GM12865 (cell line): ENCODE measurements around the gene ZNF600.
"Not testable (repeated sequence)": the region's sequence is repeated elsewhere in the genome, so short reads cannot be mapped to it uniquely, and the experiment has no call there.

ENCODE experiments used
- DNase-seq: peaks from one replicate; pipeline ENCODE4 v3.0.0; 2010; ENCODE audit warnings: low read depth
- H3K4me3 ChIP-seq: 2 replicates; pipeline ENCODE4 v1.5.1; 2011; ENCODE audit warnings: mild to moderate bottlenecking, low read depth, low read length, control low read depth
- TF ChIP-seq, protein P1 (sequence below): IDR thresholded peaks from 2 replicates; pipeline ENCODE4 v1.5.1; 2011; ENCODE audit warnings: low read length, control low read depth, low read depth, inconsistent platforms; ENCODE audit not compliant: insufficient read depth; ENCODE audit errors: missing control alignments

ZNF600 gene

DNA sequence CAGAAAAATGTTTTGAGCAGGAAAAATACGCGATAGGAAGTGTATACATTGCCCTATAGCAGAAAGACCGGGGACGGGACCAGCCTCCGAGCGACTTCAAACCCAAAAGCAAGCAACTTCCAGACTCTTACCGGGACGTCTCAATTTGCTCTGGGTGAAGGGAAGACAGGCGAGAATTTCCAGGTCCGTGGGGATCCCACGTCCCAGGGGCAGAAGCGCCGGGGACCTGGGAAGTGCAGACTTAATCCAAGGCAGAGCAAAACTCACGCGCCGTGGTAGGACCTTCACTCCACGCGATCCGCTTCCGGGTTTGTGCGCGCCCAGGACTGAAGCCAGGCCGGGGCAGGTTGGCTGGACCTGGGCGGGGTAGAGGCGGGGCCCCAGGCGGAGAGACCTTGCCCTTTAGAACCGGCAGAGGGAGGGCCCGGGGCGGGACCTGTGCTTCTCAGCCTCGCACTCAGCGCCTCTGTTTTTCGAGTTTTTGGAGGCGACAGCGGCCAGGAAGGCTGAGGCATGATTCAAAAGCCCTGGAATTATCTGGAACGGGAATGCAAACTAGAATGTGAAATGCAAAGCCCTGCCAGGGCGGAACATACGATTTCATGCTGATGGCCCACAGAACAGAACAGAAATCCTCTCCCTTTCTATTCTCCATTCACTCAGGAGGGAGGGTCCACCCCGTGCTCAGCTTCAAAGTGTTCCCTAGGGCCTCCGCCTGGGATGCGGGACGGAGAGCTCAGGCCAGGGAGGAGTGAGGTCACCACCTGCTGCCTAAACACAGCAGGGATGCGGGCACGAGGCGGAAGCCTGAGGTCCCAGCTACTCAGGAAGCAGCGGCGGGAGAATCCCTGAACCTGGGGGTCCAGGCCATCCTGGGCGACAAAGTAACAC, at the start of gene ZNF600:
Gene ZNF600, minus strand, starts transcription at position 328 of the 891 bp plus-strand sequence. CDS start 7,903 bp downstream, outside the sequence.
- peak within 1 kb of the TSS; percentile 98 for H3K4me3 ChIP-seq
- peak; percentile 89 for DNase-seq
- TF ChIP-seq, protein P1, sequence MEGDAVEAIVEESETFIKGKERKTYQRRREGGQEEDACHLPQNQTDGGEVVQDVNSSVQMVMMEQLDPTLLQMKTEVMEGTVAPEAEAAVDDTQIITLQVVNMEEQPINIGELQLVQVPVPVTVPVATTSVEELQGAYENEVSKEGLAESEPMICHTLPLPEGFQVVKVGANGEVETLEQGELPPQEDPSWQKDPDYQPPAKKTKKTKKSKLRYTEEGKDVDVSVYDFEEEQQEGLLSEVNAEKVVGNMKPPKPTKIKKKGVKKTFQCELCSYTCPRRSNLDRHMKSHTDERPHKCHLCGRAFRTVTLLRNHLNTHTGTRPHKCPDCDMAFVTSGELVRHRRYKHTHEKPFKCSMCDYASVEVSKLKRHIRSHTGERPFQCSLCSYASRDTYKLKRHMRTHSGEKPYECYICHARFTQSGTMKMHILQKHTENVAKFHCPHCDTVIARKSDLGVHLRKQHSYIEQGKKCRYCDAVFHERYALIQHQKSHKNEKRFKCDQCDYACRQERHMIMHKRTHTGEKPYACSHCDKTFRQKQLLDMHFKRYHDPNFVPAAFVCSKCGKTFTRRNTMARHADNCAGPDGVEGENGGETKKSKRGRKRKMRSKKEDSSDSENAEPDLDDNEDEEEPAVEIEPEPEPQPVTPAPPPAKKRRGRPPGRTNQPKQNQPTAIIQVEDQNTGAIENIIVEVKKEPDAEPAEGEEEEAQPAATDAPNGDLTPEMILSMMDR: peak; percentile 2

DNA sequence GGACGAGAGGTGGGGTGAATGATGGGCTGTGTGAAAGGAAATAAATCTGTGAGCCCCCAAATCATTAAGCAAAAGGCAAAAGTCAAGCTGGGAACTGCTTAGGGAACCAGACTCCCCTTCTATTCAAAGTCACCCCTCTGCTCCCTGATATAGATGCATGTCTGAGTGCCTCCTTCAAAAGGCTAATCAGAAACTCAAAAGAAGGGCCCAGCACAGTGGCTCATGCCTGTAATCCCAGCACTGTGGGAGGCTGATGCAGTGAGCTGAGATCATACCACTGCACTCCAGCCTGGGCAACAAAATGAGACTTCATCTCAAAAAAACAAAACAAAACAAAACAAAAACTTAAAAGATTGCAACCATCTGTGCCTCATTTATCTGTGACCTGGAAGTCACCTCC, 47.7 kb upstream of the ZNF600 start:
- DNase-seq, H3K4me3 ChIP-seq: not testable (repeated sequence)

DNA sequence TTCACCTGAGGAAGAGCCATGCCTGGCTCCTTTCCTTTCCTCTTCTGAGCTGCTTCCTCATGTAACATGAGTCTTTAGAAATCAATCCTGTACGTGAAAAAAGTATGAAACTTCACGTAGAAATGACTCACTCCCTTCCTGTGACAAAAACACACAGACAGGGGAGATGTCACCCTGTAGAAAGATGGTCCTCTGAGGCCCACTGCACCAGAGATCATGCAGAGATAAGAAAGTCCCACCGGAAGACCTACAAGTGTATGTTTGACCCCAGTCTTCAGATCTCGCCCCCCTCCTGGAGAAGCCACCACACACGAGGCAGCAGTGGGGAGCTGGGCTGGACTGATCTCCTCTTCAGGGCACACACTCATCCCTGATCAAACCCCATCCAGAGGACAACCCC, 47.0 kb upstream of the ZNF600 start:
- not testable (repeated sequence) for H3K4me3 ChIP-seq, DNase-seq

DNA sequence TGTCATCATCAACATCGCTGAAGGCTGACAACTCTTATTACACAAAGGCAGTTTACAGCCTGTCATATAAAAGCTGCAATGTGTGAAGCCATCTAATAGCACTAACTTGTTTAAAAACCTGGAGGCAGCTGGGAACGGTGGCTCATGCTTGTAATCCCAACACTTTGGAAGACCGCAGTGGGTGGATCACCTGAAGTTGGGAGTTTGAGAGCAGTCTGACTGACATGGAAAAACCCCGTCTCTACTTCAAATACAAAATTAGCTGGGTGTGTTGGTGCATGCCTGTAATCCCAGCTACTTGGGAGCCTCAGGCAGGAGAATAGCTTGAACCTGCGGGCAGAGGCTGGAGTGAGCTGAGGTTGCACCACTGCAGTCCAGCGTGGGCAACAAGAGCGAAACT, 43.3 kb upstream of the ZNF600 start:
- not testable (repeated sequence) for DNase-seq, H3K4me3 ChIP-seq

DNA sequence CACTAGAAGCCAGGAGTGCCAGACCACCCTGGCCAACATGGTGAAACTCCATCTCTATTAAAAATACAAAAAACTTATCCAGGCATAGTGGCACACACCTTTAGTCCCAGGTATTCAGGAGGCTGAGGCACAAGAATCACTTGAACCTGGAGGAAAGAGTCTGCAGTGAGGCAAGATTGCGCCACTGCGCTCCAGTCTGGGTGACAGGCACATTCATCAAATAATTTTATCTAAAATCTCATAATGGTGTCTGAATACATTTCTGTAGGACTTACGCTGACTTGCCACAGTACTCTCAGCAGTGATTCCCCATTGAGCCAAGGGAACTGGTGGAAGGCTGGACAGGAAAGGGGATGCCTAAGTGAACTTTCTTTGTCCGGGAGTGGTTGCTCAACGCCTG, 39.2 kb upstream of the ZNF600 start:
- DNase-seq: no peak
- no peak overlapping the region for H3K4me3 ChIP-seq
- TF ChIP-seq, protein P1: no peak

DNA sequence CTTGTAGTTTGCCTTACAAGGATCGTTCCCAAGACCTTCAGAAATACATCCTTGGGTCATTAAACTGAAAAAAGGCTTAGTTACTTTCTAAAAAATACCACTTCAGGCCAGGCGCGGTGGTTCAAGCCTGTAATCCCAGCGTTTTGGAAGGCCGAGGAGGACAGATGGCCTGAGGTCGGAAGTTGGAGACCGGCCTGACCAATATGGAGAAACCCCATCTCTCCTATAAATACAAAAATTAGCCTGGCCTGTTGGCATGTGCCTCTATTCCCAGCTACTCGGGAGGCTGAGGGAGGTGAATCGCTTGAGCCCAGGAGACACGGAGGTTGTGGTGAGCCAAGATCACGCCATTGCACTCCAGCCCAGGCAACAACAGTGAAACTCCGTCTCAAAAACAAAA, 37.1 kb upstream of the ZNF600 start:
- TF ChIP-seq, protein P1: no peak
- DNase-seq: no peak
- H3K4me3 ChIP-seq: no peak overlapping the region

DNA sequence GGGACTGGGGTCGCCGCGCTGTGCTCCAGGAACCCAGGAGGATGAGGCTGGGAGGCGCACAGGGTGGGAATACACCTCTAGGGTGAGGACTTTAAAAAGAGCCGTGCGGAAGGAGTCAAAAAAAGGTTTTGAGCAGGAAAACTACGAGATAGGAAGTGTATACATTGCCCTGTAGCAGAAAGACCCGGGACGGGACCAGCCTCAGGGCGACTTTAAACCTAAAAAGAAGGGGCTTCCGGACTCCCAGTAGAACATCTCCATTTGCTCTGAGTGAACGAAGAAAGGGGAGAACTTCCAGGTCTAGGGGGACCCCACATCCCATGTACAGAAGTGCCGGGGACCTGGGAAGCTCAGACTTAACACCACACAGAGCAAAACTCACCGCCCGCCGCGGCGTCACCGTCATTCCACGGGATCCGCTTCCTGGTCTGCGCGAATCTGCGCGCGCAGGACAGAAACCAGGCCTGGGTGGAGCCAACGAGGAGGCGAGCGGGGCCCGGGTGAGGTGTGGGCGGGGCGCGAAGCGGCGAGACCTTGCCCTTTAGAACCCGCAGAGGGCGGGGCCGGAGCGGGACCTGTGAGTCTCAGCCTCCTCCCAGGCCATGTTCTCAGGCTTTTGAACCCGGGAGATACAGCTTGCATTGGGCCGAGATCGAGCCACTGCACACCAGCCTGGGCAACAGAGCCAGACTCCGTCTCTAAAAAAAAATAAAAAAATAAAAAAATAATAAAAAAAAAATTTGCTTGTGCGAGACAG, 34.8 kb upstream of the ZNF600 start, which contains the start of gene ZNF28:
Gene ZNF28, minus strand, starts transcription at position 430 of the 757 bp plus-strand sequence. CDS start 3,675 bp downstream, outside the sequence.
- H3K4me3 ChIP-seq: peak within 1 kb of the TSS; percentile 60
- peak; percentile 53 for DNase-seq

DNA sequence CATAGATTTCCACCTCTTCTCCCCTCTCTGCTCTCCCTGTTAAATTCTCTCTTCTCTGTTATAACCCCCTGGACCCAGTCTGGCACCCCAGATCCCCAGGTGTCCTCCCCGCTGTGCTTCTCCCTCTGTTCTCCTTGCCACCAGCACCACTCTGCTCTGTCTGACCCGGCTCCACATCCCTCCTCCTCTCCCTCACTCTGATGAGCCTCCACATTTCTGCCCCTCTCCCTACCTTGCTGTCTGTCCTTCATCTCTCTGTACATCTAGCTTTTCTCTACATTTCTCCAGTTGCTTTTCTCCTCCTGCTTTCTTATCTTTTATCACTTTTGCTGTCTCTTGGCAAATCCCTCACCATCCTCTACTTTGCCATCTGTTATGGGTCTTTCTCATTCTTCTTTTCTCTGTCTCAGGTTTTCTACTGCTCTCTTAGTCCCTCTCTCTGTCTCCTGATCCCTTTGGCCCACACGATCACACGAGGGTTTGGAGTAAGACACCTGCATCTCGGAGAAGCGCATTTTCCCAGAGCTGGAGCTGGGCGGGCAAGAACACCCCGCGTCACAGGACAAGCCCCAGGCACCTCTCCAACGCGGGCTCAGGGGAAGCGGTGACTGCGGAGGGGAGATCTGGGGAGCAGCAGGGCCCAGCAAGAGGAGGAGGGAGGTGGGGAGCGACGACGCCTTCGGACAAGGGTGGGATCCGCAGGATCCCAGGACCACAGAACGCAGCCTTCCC, 34.0 kb upstream of the ZNF600 start:
- peak overlapping the region; percentile 60 for H3K4me3 ChIP-seq
- DNase-seq: peak; percentile 12

DNA sequence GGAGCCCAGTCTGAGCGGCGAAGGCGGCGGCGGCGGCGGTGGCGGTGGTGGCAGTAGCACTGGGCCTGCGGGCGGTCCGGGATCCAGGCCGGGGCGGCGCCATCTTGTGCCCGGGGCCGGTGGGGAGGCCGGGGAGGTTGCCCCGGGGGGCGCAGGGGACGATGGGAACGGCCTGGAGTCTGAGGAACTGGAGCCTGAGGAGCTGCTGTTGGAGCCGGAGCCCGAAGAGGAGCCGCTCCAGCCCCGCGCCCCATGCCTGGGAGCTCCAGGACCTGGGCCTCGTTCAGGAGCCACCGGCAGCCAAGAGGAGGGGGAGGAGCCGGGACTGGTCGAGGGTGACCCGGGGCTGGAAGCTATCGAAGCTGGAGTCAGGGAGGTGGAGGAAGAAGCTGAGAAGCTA, 23.2 kb upstream of the ZNF600 start:
- TF ChIP-seq, protein P1: no peak
- no peak for DNase-seq
- no peak overlapping the region for H3K4me3 ChIP-seq

DNA sequence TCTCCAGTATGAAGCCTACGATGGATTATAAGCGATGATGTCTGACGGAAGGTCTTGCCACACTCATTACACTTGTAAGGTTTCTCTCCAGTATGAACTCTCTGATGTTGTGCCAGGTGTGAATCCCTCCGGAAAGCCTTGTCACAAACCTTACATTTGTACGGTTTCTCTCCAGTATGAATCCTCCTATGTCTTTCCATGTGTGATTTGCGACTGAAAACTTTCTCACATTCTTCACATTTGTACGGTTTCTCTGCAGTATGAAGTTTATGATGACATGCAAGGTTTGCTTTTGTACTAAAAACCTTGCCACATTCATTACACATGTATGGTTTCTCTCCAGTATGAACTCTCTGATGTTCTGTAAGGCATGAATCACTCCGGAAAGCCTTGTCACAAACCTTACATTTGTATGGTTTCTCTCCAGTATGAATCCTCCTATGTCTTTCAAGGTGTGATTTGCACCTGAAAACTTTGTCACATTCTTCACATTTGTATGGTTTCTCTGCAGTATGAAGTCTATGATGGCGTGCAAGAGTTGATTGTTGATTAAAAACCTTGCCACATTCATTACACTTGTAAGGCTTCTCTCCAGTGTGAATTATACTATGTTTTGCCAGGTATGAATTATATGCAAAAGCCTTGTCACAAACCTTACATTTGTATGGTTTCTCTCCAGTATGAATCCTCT, 13.5 kb upstream of the ZNF600 start:
- not testable (repeated sequence) for DNase-seq, H3K4me3 ChIP-seq
